Smooth muscle cell (in vitro differentiated cells): ENCODE data around the gene UHRF1. TPM values are rescaled to one million over a fixed set of nuclear protein-coding genes. Genes with fewer than 3 reads are reported as not detected.

Experiments used
- DNase-seq: peaks from one replicate; lab custom pipeline; 2025; ENCODE audit not compliant: unreplicated experiment; lab: John Stamatoyannopoulos, UW
- H2AFZ ChIP-seq: fragments of 200-600 bp; sonication (generic); 2 replicates; pipeline ENCODE4 v1.6.0; 2016; ENCODE audit warnings: antibody characterized with exemption, low read depth, mild to moderate bottlenecking
- H3F3A ChIP-seq: fragments of 200-600 bp; sonication (generic); 2 replicates; pipeline ENCODE4 v1.6.0; 2017; ENCODE audit warnings: antibody characterized with exemption, low read depth
- H3K27ac ChIP-seq: fragments of 200-600 bp; sonication (generic); 2 replicates; pipeline ENCODE4 v1.5.1; 2016; ENCODE audit warnings: low read depth, mild to moderate bottlenecking
- H3K27me3 ChIP-seq: fragments of 200-600 bp; sonication (generic); 2 replicates; pipeline ENCODE4 v1.6.1; 2016; ENCODE audit warnings: low read depth, mild to moderate bottlenecking
- H3K36me3 ChIP-seq: fragments of 200-600 bp; sonication (generic); 2 replicates; pipeline ENCODE4 v1.5.1; 2016; ENCODE audit warnings: low read depth
- H3K4me1 ChIP-seq: fragments of 200-600 bp; sonication (generic); 2 replicates; pipeline ENCODE4 v1.5.1; 2016; ENCODE audit warnings: low read depth
- H3K4me2 ChIP-seq: fragments of 200-600 bp; sonication (generic); 2 replicates; pipeline ENCODE4 v1.6.0; 2016; ENCODE audit warnings: mild to moderate bottlenecking
- H3K4me3 ChIP-seq: fragments of 200-600 bp; sonication (generic); 2 replicates; pipeline ENCODE4 v1.5.1; 2016; ENCODE audit warnings: mild to moderate bottlenecking
- H3K79me2 ChIP-seq: fragments of 200-600 bp; sonication (generic); 2 replicates; pipeline ENCODE4 v1.6.0; 2016; ENCODE audit warnings: low read depth, mild to moderate bottlenecking
- H3K9ac ChIP-seq: fragments of 200-600 bp; sonication (generic); 2 replicates; pipeline ENCODE4 v1.6.0; 2016; ENCODE audit warnings: low read depth
- H3K9me3 ChIP-seq: fragments of 200-600 bp; sonication (generic); replicated peaks from 2 replicates; pipeline ENCODE4 v1.5.1; 2016; ENCODE audit warnings: low read depth
- H4K20me1 ChIP-seq: fragments of 200-600 bp; sonication (generic); 2 replicates; pipeline ENCODE4 v1.6.0; 2016; ENCODE audit warnings: low read depth
- WGBS: methylation state at CpG from one replicate; pipeline ENCODE4 v1.1.7; 2016; ENCODE audit warnings: low lambda C conversion rate; 5-methylcytosine and 5-hydroxymethylcytosine counted together
- microRNA-seq: library from miRNA; unstranded; fragments of <30 nt; microRNA quantifications from one replicate; pipeline ENCODE4, GENCODE V29; 2016; ENCODE audit warnings: borderline number of aligned reads
- polyA plus RNA-seq: library from polyadenylated mRNA; unstranded; fragments of >200 nt; fragmentation: Nextera tagmentation; extraction: Ambion mirVana; gene quantifications from 2 replicates; pipeline ENCODE4 v1.2.1, GENCODE V29; 2016
- small RNA-seq: library from RNA; depleted of rRNA; stranded (forward); fragments of <200 nt; gene quantifications from one replicate; pipeline ENCODE3, GENCODE V24; 2014
- total RNA-seq: library from RNA; depleted of rRNA; stranded (reverse); fragments of >200 nt; gene quantifications from 2 replicates; pipeline ENCODE4 v1.2.3, GENCODE V29; 2014
- TF ChIP-seq, protein P1 (sequence below): fragments of 200-600 bp; sonication (generic); IDR thresholded peaks from 2 replicates; pipeline ENCODE4 v1.5.1; 2017; ENCODE audit warnings: borderline replicate concordance, mild to moderate bottlenecking, antibody characterized with exemption; ENCODE audit not compliant: insufficient read depth, poor library complexity, severe bottlenecking

The UHRF1 gene
- total and polyA plus RNA-seq, 2 experiments from 2014 or later, result 11.3 to 27.2 TPM

DNA sequence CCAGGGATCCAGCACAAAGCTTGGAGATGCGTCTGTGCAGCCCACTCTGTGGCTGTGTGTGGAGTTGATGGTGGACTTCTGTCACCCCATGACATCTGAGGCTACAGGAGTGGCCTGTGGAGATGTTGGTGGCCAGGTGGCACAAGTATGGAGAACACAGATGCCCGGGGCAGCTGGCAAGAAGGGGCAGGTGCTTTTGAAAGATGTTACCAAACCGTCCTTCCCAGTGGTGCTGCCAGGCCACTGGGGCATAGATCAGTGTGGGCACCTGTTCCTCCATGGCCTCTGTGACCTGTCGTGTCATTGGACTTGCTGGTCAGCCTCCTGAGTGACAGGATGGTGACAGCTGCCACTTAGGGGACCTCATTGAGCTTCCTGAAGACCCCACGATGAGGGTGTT lies 95.8 kb downstream of the UHRF1 start:
- DNase-seq, result no peak
- Histone ChIP-seq H2AFZ (no peak overlapping the region), H3K36me3 (no peaks in the 10 kb centered on the region), H3K4me2 (no peak overlapping the region), H3F3A (peaks cover 6% of the 10 kb centered on the region), H4K20me1 (peaks cover 100% of the 10 kb centered on the region), H3K79me2 (peaks cover 100% of the 10 kb centered on the region), H3K4me3 (no peak overlapping the region), H3K9ac (no peak overlapping the region), H3K27ac (no peak overlapping the region), H3K4me1 (no peaks in the 10 kb centered on the region), H3K9me3 (no peaks in the 10 kb centered on the region), H3K27me3 (no peaks in the 10 kb centered on the region)
- 97% methylated on average over 5 of the region's 5 CpGs for WGBS
- TF ChIP-seq, protein P1, sequence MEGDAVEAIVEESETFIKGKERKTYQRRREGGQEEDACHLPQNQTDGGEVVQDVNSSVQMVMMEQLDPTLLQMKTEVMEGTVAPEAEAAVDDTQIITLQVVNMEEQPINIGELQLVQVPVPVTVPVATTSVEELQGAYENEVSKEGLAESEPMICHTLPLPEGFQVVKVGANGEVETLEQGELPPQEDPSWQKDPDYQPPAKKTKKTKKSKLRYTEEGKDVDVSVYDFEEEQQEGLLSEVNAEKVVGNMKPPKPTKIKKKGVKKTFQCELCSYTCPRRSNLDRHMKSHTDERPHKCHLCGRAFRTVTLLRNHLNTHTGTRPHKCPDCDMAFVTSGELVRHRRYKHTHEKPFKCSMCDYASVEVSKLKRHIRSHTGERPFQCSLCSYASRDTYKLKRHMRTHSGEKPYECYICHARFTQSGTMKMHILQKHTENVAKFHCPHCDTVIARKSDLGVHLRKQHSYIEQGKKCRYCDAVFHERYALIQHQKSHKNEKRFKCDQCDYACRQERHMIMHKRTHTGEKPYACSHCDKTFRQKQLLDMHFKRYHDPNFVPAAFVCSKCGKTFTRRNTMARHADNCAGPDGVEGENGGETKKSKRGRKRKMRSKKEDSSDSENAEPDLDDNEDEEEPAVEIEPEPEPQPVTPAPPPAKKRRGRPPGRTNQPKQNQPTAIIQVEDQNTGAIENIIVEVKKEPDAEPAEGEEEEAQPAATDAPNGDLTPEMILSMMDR, result no peak

DNA sequence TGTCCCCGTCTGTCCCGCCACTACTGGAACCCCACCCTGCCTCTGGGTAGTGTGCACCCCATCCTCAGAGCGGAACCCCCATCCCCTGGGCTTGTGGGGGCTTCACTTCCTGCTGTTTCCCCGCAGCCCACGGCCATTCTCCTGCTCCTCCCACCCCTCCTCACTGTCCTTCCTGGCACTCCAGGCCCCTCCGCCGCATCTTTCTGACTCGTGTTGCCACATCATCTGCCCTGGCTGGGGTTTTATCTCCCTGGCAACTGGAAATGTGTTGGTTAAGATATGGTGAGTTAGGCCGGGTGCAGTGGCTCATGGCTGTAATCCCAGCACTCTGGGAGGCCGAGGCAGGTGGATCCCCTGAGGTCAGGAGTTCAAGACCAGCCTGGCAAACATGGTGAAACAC lies 96.9 kb downstream of the UHRF1 start:
- 74% methylated on average over 8 of the region's 10 CpGs for WGBS
- Histone ChIP-seq H2AFZ (no peak overlapping the region), H3K9ac (no peak overlapping the region), H3K27ac (no peak overlapping the region), H3K9me3 (no peaks in the 10 kb centered on the region), H4K20me1 (peaks cover 100% of the 10 kb centered on the region), H3K27me3 (no peaks in the 10 kb centered on the region), H3K79me2 (peaks cover 100% of the 10 kb centered on the region), H3K4me3 (no peak overlapping the region), H3F3A (peaks cover 6% of the 10 kb centered on the region), H3K4me1 (no peaks in the 10 kb centered on the region), H3K36me3 (no peaks in the 10 kb centered on the region), H3K4me2 (no peak overlapping the region)
- TF ChIP-seq, protein P1, result no peak
- DNase-seq, result no peak

DNA sequence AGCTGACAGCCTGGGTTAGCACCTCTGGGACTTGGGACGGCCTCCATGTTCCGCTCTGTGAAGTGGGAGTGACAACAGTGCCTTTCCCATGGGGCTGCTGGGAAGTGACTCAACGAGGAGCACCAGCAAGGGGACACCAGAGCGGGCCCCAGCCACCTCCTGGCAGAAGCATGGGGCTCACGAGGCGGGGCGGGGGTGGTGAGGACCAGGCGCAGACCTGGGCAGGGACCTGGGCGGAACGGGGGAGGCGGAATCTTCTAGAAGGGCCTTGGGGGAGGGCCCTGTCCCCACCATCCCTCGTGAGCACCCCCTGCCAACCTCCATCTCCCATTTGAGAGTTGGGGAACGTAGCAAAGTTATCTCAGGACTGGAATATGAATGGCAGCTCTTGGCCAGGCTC lies 97.5 kb downstream of the UHRF1 start:
- WGBS, result 96% methylated on average over 13 of the region's 13 CpGs
- Histone ChIP-seq H4K20me1 (peaks cover 100% of the 10 kb centered on the region), H3K36me3 (no peaks in the 10 kb centered on the region), H3K9me3 (no peaks in the 10 kb centered on the region), H2AFZ (no peak overlapping the region), H3K4me2 (no peak overlapping the region), H3K79me2 (peaks cover 100% of the 10 kb centered on the region), H3K4me3 (no peak overlapping the region), H3K4me1 (no peaks in the 10 kb centered on the region), H3K9ac (no peak overlapping the region), H3F3A (no peaks in the 10 kb centered on the region), H3K27me3 (no peaks in the 10 kb centered on the region), H3K27ac (no peak overlapping the region)
- TF ChIP-seq, protein P1, result no peak
- DNase-seq, result no peak

Small RNAs within 50 kb of the gene (microRNA-seq; reads per million reads assigned to microRNA genes)
- 2.3 reads per million for gene MIR4747

Small RNAs within 50 kb of the gene (small RNA-seq; reads per million reads assigned to genes)
- gene MIR4747, result not detected

Other genes starting within 250 kb of the UHRF1 start
- 145 and 188 TPM in 2 replicates for gene MYDGF, start 239.2 kb upstream of the UHRF1 start, total RNA-seq
- gene MYDGF, start 239.2 kb upstream of the UHRF1 start, polyA plus RNA-seq, result 651 and 680 TPM in 2 replicates
- gene DPP9, start 185.7 kb upstream of the UHRF1 start, total RNA-seq, result 13.0 and 44.3 TPM in 2 replicates
- 26.3 and 36.6 TPM in 2 replicates for gene DPP9, start 185.7 kb upstream of the UHRF1 start, polyA plus RNA-seq
- 6.8 and 7.1 TPM in 2 replicates for gene FEM1A, start 117.8 kb upstream of the UHRF1 start, total RNA-seq
- 1.5 and 1.6 TPM in 2 replicates for gene FEM1A, start 117.8 kb upstream of the UHRF1 start, polyA plus RNA-seq
- 3.5 and 4.6 TPM in 2 replicates for gene TICAM1, start 77.8 kb upstream of the UHRF1 start, total RNA-seq
- 13.9 and 22.9 TPM in 2 replicates for gene TICAM1, start 77.8 kb upstream of the UHRF1 start, polyA plus RNA-seq
- 101 and 102 TPM in 2 replicates for gene PLIN3, start 41.8 kb upstream of the UHRF1 start, total RNA-seq
- 176 and 202 TPM in 2 replicates for gene PLIN3, start 41.8 kb upstream of the UHRF1 start, polyA plus RNA-seq
- gene ARRDC5, start 6.6 kb upstream of the UHRF1 start, total RNA-seq, result not detected in 2 replicates
- not detected in 2 replicates for gene ARRDC5, start 6.6 kb upstream of the UHRF1 start, polyA plus RNA-seq
- gene KDM4B, start 59.6 kb downstream of the UHRF1 start, total RNA-seq, result 24.6 and 27.9 TPM in 2 replicates
- gene KDM4B, start 59.6 kb downstream of the UHRF1 start, polyA plus RNA-seq, result 32.3 and 45.1 TPM in 2 replicates